ENCODE results near the gene MFSD8. TPM values are rescaled to one million over a fixed set of nuclear protein-coding genes. Genes with fewer than 3 reads are reported as not detected.

Gene MFSD8
- total RNA-seq, 1 experiment from 2014 or later = 23.6 TPM

Other genes starting within 250 kb of the MFSD8 start
- not detected in 2 replicates for gene SLC25A31, start 234.8 kb downstream of the MFSD8 start, total RNA-seq (2014; rRNA removed; shearing (Covaris generic))
- gene HSPA4L, start 182.9 kb downstream of the MFSD8 start, total RNA-seq (2014; rRNA removed; shearing (Covaris generic)) = 3.7 and 5.7 TPM in 2 replicates
- 39.9 and 81.7 TPM in 2 replicates for gene PLK4, start 84.3 kb downstream of the MFSD8 start, total RNA-seq (2014; rRNA removed; shearing (Covaris generic))
- gene ABHD18, start 233 bp upstream of the MFSD8 start, total RNA-seq (2014; rRNA removed; shearing (Covaris generic)) = 6.9 and 7.1 TPM in 2 replicates
- gene LARP1B, start 96.1 kb upstream of the MFSD8 start, total RNA-seq (2014; rRNA removed; shearing (Covaris generic)) = 38.4 and 42.5 TPM in 2 replicates